H1 (cell line): ENCODE measurements around the gene RBM38. TPM values are rescaled to one million over a fixed set of nuclear protein-coding genes. Genes with fewer than 3 reads are reported as not detected.

Experiments used
- RXRA ChIP-seq: IDR thresholded peaks from 2 replicates; pipeline ENCODE4 v1.6.1; 2011; ENCODE audit warnings: low read depth, mild to moderate bottlenecking, low read length, moderate library complexity; ENCODE audit not compliant: insufficient read depth
- polyA plus RNA-seq, 7 experiments: library from polyadenylated mRNA; depleted of rRNA in 3 of 7; stranded (reverse) in 5 of 7; unstranded in 2 of 7; fragments of >200 nt in 5 of 7; fragments of 200-250 nt in 2 of 7; gene quantifications; 1 replicate in 5 of 7; 2 replicates in 1 of 7; 4 replicates in 1 of 7; pipeline versions ENCODE4 v1.2.1 to v1.2.3, GENCODE V29; 2011 to 2013; ENCODE audit warnings: missing spikeins in 2 of 7, mixed read lengths in 2 of 7
- total RNA-seq: library from RNA; stranded (reverse); fragmentation: NEBNext Ultra II Directional; extraction: Animal tissue kit (Norgen Biotek cat#: 25700); gene quantifications from 2 replicates; pipeline ENCODE4 v1.2.1, GENCODE V29; 2021
- TF ChIP-seq, protein P1 (sequence below): fragments of 300-600 bp; sonication (generic); IDR thresholded peaks from 2 replicates; pipeline ENCODE4 v1.7.1; 2012; ENCODE audit warnings: low read length, moderate library complexity, mild to moderate bottlenecking, inconsistent platforms; ENCODE audit not compliant: insufficient replicate concordance

Gene RBM38
- total and polyA plus RNA-seq, 2 of the 8 experiments (the other 6 are each of a cell fraction or from before 2014, with no cell fraction given) = 57.7 to 109 TPM

DNA sequence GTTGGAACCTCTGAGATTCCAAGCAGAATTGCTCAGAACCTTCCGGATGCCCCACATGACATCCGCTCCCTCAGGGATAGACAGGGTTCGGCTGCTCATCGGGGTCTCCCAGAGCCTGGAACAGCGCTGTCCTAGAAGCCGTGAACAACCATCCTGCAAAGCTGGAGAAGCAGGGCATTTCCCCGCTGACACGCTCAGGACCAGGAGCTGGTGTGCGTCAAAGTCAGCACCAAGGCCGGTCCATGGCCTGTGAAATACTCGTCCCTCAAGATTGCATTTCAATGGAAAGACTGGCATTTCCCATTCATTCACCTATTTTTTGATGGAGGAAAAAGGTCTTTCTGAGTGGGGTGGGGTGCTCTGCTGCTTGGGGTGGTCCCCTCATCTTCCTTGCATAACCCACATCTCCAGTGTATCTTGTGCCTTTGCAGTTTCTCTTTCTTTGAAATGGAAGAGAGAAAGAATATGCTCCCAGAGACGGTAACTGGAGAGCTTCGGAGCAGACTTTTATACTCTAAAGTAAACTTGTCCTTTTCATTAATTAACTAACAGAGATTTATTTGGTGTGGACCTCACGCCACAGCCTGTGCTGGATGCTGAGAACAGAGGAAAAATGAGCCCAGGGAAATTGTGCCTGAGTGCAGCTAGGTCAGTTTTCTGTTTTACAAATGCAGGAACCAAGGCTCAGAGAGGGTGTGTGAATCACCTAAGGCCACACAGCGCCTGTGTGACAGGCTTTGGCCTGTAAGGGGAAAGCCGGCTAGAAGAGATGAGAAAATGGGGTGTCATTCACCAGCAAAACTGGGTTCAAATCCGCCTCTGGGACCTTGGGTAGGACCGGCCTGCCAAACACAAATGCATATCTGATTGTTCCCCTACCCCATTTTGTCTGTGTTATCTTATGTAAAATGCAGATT is 52.4 kb downstream of the RBM38 start (continued):
- TF ChIP-seq, protein P1, sequence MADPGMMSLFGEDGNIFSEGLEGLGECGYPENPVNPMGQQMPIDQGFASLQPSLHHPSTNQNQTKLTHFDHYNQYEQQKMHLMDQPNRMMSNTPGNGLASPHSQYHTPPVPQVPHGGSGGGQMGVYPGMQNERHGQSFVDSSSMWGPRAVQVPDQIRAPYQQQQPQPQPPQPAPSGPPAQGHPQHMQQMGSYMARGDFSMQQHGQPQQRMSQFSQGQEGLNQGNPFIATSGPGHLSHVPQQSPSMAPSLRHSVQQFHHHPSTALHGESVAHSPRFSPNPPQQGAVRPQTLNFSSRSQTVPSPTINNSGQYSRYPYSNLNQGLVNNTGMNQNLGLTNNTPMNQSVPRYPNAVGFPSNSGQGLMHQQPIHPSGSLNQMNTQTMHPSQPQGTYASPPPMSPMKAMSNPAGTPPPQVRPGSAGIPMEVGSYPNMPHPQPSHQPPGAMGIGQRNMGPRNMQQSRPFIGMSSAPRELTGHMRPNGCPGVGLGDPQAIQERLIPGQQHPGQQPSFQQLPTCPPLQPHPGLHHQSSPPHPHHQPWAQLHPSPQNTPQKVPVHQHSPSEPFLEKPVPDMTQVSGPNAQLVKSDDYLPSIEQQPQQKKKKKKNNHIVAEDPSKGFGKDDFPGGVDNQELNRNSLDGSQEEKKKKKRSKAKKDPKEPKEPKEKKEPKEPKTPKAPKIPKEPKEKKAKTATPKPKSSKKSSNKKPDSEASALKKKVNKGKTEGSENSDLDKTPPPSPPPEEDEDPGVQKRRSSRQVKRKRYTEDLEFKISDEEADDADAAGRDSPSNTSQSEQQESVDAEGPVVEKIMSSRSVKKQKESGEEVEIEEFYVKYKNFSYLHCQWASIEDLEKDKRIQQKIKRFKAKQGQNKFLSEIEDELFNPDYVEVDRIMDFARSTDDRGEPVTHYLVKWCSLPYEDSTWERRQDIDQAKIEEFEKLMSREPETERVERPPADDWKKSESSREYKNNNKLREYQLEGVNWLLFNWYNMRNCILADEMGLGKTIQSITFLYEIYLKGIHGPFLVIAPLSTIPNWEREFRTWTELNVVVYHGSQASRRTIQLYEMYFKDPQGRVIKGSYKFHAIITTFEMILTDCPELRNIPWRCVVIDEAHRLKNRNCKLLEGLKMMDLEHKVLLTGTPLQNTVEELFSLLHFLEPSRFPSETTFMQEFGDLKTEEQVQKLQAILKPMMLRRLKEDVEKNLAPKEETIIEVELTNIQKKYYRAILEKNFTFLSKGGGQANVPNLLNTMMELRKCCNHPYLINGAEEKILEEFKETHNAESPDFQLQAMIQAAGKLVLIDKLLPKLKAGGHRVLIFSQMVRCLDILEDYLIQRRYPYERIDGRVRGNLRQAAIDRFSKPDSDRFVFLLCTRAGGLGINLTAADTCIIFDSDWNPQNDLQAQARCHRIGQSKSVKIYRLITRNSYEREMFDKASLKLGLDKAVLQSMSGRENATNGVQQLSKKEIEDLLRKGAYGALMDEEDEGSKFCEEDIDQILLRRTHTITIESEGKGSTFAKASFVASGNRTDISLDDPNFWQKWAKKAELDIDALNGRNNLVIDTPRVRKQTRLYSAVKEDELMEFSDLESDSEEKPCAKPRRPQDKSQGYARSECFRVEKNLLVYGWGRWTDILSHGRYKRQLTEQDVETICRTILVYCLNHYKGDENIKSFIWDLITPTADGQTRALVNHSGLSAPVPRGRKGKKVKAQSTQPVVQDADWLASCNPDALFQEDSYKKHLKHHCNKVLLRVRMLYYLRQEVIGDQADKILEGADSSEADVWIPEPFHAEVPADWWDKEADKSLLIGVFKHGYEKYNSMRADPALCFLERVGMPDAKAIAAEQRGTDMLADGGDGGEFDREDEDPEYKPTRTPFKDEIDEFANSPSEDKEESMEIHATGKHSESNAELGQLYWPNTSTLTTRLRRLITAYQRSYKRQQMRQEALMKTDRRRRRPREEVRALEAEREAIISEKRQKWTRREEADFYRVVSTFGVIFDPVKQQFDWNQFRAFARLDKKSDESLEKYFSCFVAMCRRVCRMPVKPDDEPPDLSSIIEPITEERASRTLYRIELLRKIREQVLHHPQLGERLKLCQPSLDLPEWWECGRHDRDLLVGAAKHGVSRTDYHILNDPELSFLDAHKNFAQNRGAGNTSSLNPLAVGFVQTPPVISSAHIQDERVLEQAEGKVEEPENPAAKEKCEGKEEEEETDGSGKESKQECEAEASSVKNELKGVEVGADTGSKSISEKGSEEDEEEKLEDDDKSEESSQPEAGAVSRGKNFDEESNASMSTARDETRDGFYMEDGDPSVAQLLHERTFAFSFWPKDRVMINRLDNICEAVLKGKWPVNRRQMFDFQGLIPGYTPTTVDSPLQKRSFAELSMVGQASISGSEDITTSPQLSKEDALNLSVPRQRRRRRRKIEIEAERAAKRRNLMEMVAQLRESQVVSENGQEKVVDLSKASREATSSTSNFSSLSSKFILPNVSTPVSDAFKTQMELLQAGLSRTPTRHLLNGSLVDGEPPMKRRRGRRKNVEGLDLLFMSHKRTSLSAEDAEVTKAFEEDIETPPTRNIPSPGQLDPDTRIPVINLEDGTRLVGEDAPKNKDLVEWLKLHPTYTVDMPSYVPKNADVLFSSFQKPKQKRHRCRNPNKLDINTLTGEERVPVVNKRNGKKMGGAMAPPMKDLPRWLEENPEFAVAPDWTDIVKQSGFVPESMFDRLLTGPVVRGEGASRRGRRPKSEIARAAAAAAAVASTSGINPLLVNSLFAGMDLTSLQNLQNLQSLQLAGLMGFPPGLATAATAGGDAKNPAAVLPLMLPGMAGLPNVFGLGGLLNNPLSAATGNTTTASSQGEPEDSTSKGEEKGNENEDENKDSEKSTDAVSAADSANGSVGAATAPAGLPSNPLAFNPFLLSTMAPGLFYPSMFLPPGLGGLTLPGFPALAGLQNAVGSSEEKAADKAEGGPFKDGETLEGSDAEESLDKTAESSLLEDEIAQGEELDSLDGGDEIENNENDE = no peak
- no peak for TF ChIP-seq RXRA
